Measurements from ENCODE around the gene DAB1.

Gene DAB1

GRCh38 chr1:57336793-57337192 is 87.1 kb downstream of the DAB1 start:
- TF ChIP-seq CTCF (IDR thresholded peaks at IDR 0.05; ENCODE audit: low read depth, low read length): no peak
- DNase-seq (ENCODE audit: extremely low read depth, low read depth): no peak

GRCh38 chr1:57331620-57332019 is 92.2 kb downstream of the DAB1 start:
- TF ChIP-seq CTCF (IDR thresholded peaks at IDR 0.05; ENCODE audit: low read depth, low read length): no peak
- no peak for DNase-seq (ENCODE audit: extremely low read depth, low read depth)

- TF ChIP-seq CTCF (IDR thresholded peaks at IDR 0.05; ENCODE audit: low read depth, low read length): no peak
These were observed 93.9 kb downstream of the DAB1 start for GRCh38 chr1:57329937-57330336.

GRCh38 chr1:57329001-57329527 is 94.8 kb downstream of the DAB1 start:
- TF ChIP-seq CTCF (IDR thresholded peaks at IDR 0.05; ENCODE audit: low read depth, low read length): no peak
- no peak for DNase-seq (ENCODE audit: extremely low read depth, low read depth)

More at GRCh38 chr1:57329937-57330336, 93.9 kb downstream of the DAB1 start:
- no peak for DNase-seq (ENCODE audit: extremely low read depth, low read depth)

- no peak for DNase-seq (ENCODE audit: extremely low read depth, low read depth)
- no peak for TF ChIP-seq CTCF (IDR thresholded peaks at IDR 0.05; ENCODE audit: low read depth, low read length)
These were observed 95.9 kb downstream of the DAB1 start for GRCh38 chr1:57327946-57328345.

- no peak for TF ChIP-seq CTCF (IDR thresholded peaks at IDR 0.05; ENCODE audit: low read depth, low read length)
- no peak for DNase-seq (ENCODE audit: extremely low read depth, low read depth)
These were observed 96.5 kb downstream of the DAB1 start for GRCh38 chr1:57327336-57327735.

- TF ChIP-seq CTCF (IDR thresholded peaks at IDR 0.05; ENCODE audit: low read depth, low read length): no peak
- DNase-seq (ENCODE audit: extremely low read depth, low read depth): no peak
These were observed 98.3 kb downstream of the DAB1 start for GRCh38 chr1:57325536-57325935.
